COLO668 (cell line): ENCODE data around the gene HSPA2.
"Not testable (repeated sequence)": the region's sequence is repeated elsewhere in the genome, so short reads cannot be mapped to it uniquely, and the experiment has no call there.

ENCODE experiments used
- DNase-seq: peaks from one replicate; lab custom pipeline; 2025; ENCODE audit not compliant: unreplicated experiment; lab: John Stamatoyannopoulos, UW

Gene HSPA2

DNA sequence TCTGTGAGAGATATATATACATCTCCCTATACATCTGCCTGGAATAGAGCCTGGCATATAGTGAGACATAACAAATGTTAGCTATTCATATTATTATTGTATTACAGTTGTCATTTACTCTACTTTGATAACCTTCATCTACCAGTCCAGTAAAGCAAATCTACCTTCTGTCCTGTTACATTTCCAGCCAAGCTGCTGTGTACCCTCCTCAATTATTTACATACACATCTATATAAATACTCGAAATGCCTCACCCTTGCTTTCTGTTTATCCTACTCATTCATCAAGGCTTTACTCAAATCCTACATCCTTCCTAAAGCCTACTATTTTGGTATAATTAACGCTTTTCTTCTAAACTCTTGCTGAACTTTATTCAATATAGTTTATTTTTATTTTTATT, 27.3 kb upstream of the HSPA2 start:
- DNase-seq, result no peak

- DNase-seq, result no peak
Measured at GRCh38 chr14:64515053-64515452, 25.5 kb upstream of the HSPA2 start.

GRCh38 chr14:64516969-64517368, 23.6 kb upstream of the HSPA2 start:
- no peak for DNase-seq

DNA sequence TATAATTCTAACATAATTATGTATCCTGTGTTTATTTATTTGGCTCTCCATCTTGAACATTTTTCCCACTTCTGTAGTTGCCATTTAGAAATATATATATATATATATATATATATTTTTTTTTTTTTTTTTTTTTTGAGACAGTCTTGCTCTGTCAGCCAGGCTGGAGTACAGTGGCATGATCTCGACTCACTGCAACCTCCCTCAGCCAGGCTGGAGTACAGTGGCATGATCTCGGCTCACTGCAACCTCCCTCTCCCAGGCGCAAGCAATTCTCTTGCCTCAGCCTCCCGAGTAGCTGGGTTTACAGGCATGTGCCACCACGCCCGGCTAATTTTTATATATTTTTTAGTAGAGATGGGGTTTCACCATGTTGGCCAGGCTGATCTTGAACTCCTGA, 22.9 kb upstream of the HSPA2 start:
- DNase-seq, result not testable (repeated sequence)

GRCh38 chr14:64518229-64518628, 22.3 kb upstream of the HSPA2 start:
- no peak for DNase-seq

DNA sequence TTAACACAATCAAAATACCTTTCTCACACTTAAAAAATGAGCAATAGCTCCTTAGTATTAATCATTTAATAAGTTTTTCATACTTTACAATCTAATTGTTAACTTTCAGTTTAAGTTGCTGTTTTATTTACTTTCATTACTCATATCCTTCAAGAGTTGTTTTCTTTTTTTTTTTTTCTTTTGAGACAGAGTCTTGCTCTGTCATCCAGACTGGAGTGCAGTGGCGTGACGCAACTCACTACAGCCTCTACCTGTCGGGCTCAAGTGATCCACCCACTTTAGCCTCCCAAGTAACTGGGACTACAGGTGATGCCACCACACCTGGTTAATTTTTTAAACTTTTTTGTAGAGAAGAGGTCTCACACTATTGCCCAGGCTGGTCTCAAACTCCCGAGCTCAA, 19.8 kb upstream of the HSPA2 start:
- DNase-seq, result no peak

GRCh38 chr14:64522591-64523355, 17.8 kb upstream of the HSPA2 start:
- no peak for DNase-seq

DNA sequence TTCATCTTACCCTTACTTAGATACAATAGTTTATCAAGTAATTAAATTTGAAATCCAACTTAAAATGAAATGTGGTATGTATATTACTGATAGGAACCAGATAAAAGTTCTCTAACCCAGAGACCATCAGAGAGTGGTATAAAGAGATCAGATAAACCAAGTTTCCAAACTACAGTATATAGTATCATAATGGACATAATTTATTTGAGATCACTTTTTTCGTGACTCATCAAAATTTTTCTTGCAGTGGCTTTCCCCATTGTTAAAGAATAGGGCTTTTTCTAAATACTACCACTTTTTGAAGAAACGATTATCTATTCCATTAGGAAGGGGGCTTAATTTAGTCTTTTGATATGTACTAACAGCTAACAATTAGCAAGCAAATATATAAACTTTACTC, 15.2 kb upstream of the HSPA2 start:
- DNase-seq, result no peak

GRCh38 chr14:64531567-64531966, 9.0 kb upstream of the HSPA2 start:
- DNase-seq, result no peak

DNA sequence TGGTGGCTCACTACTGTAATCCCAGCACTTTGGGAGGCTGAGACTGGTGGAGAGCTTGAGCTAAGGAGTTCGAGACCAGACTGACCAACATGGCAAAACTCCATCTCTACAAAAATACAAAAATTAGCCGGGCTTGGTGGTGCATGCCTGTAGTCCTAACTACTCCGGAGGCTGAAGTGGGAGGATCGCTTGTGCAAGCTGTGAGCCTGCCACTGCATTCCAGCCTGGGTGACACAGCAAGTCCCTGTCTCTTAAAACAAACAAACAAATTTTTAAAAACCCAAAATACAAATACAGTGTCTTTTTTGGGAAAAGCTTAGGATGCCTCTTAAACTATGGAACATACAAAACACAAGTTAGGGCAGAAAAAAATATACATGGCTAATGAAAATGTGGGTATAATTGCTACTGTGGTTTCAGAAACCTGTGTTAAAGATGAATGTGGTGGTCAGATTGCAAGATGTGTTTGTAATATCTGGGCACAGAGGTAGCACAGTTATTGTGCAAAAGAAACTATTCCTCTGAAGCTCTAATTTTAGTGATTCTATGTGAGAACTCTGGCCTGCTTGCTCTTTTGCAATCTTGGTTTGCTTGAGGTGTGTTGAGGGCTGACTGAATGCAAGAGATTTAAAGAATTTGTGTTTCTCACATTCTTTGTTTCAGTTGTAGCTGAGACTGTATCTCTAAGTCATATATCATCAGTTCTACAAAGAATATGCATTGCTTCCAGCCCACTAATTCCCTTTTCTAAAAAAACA, 3.9 kb upstream of the HSPA2 start:
- no peak for DNase-seq

DNA sequence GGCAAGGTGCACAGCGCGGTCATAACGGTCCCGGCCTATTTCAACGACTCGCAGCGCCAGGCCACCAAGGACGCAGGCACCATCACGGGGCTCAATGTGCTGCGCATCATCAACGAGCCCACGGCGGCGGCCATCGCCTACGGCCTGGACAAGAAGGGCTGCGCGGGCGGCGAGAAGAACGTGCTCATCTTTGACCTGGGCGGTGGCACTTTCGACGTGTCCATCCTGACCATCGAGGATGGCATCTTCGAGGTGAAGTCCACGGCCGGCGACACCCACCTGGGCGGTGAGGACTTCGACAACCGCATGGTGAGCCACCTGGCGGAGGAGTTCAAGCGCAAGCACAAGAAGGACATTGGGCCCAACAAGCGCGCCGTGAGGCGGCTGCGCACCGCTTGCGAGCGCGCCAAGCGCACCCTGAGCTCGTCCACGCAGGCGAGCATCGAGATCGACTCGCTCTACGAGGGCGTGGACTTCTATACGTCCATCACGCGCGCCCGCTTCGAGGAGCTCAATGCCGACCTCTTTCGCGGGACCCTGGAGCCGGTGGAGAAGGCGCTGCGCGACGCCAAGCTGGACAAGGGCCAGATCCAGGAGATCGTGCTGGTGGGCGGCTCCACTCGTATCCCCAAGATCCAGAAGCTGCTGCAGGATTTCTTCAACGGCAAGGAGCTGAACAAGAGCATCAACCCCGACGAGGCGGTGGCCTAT, 875 bp downstream of the HSPA2 start:
- DNase-seq, result no peak

- no peak for DNase-seq
Measured at GRCh38 chr14:64541972-64542835, 1.7 kb downstream of the HSPA2 start.

- DNase-seq, result no peak
Measured at GRCh38 chr14:64542836-64543201, 2.3 kb downstream of the HSPA2 start.

GRCh38 chr14:64544607-64545312, 4.2 kb downstream of the HSPA2 start:
- no peak for DNase-seq

DNA sequence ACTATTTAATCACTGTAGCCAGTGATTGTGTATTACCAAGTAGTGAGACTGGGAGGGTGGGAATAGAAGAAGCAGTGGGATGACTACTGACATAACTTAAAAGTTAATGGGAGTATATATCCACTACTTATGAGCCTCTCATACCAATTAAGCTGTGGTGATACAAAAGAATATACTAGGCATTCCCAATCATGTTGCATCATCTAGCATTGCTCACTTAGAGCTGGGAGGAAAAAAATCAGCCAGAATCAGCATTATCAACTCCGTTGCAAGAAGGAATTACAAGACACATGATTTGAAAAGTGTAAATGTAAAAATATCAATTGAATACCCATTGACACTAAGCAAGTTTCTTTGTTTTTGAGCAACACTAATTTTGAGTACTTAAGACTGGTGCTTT, 8.5 kb downstream of the HSPA2 start:
- DNase-seq, result no peak

- peak; percentile 94 for DNase-seq
Measured at GRCh38 chr14:64549791-64550620, 9.5 kb downstream of the HSPA2 start, which contains the start of gene PPP1R36. TSS of gene PPP1R36 (plus strand) at chr14:64549961. CDS start at chr14:64549998, 37 bp downstream.

DNA sequence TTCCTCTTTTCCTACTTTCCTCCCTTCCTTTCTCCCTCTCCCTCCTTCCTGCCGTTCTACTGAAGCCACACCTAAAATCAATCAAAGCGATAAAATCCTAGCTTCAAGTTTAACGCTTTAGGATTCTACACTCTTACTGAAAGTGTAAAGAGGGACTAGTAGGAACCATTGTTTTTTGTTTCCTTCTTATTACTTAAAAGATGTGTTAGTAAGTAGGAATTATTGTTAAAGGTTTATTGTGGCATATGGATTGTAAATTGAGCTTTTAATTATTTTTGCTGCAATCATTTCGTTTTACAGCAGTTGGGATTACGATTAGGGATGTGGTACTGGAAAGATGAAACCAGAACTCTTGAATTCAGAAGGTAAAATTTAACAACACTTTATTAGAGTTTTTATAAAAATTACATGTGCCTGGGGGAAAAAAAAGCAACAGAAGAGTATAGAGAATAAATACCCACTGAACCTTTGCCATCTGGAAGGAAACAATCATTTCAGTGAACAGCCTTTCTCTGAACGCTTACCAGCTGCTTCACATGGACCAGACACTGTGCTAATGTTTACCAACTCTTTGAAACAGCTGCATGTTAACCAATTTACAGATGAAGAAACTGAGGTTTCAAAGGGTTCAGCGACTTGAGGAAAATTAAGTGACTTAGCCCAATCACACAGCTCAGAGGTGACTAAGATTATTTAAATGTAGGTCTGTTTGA, 10.2 kb downstream of the HSPA2 start:
- DNase-seq, result no peak

- DNase-seq, result no peak
Measured at GRCh38 chr14:64554556-64554955, 14.0 kb downstream of the HSPA2 start.

GRCh38 chr14:64556526-64556925, 16.0 kb downstream of the HSPA2 start:
- no peak for DNase-seq
